Activated naive CD4-positive, alpha-beta T cell treated with anti-CD3 and anti-CD28 coated beads, Interleukin-2, amount 50 U/mL, for 72 hours (primary cell): ENCODE results near the gene ZDHHC17. TPM values are rescaled to one million over a fixed set of nuclear protein-coding genes. Genes with fewer than 3 reads are reported as not detected.

Experiments used
- ATAC-seq, 2 donors: fragments of 150-1000 bp; cut with Tn5 transposase; 2 replicates each; pipeline ENCODE4 v1.10.0; 2021; ENCODE audit warnings: mild to moderate bottlenecking in 2 of 2, moderate library complexity in 2 of 2
- DNase-seq, 2 donors: peaks; one replicate each; pipeline ENCODE4 v3.0.0; 2021 to 2022; ENCODE audit warnings: low spot score in 2 of 2
- H3K27ac Mint-ChIP-seq, 2 donors: one replicate each; pipeline ENCODE4 v1.8.0; 2022; ENCODE audit warnings: mild to moderate bottlenecking in 2 of 2, mixed read lengths in 2 of 2
- H3K36me3 Mint-ChIP-seq, 2 donors: one replicate each; pipeline ENCODE4 v1.8.0; 2022; ENCODE audit warnings: mixed read lengths in 2 of 2
- H3K9me3 Mint-ChIP-seq, 2 donors: one replicate each; pipeline ENCODE4 v1.8.0; 2022; ENCODE audit warnings: mixed read lengths in 2 of 2
- total RNA-seq, 2 donors: library from RNA; stranded (reverse); gene quantifications; one replicate each; pipeline ENCODE4 v1.2.3, GENCODE V29; 2022

The ZDHHC17 gene
- total RNA-seq, 2 donors from 2014 or later: 33.8 to 42.4 TPM

DNA sequence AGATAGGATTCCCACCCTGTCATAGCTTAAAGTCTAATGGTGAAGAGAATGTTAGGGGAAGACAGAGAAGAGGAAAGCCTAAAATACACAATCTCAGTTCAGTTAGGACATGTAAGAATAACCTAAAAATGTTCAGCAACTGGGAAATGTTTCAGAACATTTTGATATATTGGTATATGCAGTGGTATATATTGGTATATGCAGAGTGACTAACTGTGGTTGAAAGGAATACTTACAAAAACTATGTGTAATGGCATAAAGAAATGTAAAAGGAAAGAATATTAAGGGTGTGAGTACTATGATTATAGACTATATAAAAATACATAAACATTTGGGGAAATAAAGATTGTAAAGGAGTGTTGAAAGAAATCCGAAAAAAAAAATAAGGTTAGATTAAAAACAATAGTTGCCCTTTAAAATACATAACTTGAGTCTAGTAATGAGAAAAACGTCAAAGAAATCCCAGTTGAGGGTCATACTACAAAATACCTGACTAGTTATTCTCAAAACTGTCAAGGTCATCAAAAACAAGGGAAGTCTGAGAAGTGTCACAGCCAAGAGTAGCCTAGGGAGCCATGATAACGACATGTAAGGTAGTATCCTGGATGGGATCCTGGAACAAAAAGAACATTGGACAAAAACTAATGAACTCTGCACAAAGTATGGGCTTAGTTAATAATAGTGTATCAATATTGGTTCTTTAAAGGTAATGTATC lies 25.6 kb downstream of the ZDHHC17 start:
- Mint-ChIP-seq H3K9me3 (peaks cover 9 to 11% of the 10 kb centered on the region in 2 donors), H3K27ac (no peak overlapping the region), H3K36me3 (peaks cover 0 to 14% of the 10 kb centered on the region in 2 donors)
- DNase-seq: no peak
- no peak for ATAC-seq

DNA sequence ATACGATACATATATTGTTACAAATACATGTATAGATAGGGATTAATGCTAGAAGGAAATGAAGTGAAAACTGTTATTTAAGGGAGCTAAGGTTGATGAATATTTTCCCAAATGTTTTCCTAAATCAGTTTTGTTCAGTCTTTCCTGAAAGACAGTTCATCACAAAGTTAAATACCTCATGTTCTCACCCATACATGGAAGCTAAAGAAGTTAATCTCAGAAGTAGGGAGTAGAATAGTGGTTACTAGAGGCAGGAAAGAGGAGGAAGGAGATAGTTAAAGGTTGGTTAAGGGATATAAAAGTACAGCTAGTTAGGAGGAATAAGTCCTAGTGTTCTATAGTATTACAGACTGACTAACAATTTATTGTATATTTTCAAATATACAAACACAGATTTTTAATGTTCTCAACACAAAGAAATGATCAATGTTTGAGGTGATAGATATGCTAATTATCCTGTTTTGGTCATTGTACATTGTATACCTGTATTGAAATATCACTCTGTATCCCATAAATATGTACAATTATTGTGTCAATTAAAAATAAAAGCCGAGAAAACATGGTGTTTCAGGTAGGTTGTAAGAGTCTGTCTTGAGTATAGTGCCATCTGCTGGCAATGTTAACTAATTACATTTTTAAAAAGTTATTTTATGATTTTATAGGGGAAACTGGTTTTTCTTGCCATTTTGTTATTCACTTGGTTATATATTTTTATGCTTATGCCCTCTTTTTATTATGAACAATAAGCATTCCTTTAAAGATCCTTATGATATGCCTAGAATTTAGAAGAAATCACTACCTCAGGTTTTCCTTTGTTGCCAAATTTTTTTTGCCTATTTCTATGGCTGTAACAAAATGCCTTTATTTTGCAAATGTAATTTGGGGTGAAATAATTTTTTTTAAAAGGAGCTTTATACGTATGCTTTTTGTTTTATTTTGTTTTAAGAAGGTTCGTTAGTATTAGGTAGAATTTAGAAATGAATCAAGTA lies 26.9 kb downstream of the ZDHHC17 start:
- ATAC-seq (no peak), DNase-seq (no peak)
- H3K36me3 Mint-ChIP-seq: peaks cover 0 to 8% of the 10 kb centered on the region in 2 donors
- H3K9me3 Mint-ChIP-seq: peaks cover 4 to 6% of the 10 kb centered on the region in 2 donors
- H3K27ac Mint-ChIP-seq: no peak overlapping the region

DNA sequence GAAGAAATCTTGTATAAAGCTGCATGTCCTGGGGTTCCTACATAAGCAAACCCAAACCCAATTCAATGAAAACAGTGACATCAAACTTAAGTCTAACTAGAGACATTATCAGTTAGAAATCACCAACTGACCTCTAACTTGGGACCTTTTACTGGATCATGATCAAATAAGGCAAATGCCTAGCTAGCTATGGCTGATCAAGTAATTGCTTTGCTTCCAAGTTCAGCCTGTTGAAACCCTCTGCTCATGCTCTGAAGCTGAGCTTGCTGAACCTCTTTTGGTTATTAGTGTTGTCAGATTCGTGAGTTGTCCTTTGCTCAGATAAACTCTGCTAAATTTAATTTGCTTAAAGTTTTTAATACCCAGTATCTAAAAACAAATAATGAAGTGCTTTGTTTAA lies 28.9 kb downstream of the ZDHHC17 start:
- Mint-ChIP-seq H3K36me3 (no peaks in the 10 kb centered on the region), H3K9me3 (no peaks in the 10 kb centered on the region)
- ATAC-seq: no peak

GRCh38 chr12:76798864-76799263 lies 34.9 kb downstream of the ZDHHC17 start:
- peaks cover 10 to 11% of the 10 kb centered on the region in 2 donors for H3K36me3 Mint-ChIP-seq
- no peak for ATAC-seq
- DNase-seq: no peak
- H3K27ac Mint-ChIP-seq: no peak overlapping the region
- H3K9me3 Mint-ChIP-seq: peaks cover 0 to 8% of the 10 kb centered on the region in 2 donors

More for the DNA sequence above, 28.9 kb downstream of the ZDHHC17 start:
- H3K27ac Mint-ChIP-seq: no peak overlapping the region
- DNase-seq: no peak

DNA sequence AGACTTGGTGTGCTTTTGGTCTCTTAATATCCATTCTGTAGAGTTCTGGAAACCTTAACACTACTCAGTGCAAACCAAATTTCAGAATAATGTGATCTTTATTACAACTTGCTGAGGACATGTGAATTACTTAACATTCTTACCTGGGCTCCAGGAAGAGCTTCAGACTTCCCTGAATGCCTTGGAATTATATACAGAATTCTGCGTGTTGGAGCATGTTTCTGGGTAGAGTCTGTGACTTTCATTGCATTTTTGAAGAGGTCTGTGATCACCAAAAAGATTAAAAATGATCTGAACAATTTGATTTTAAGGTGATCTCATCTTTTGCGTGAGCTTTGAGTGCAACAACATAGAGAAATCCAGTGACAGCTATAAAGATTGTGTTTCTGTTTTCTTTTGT lies 35.4 kb downstream of the ZDHHC17 start:
- peaks cover 0 to 8% of the 10 kb centered on the region in 2 donors for H3K9me3 Mint-ChIP-seq
- H3K27ac Mint-ChIP-seq: no peak overlapping the region
- no peak for ATAC-seq
- peaks cover 10 to 11% of the 10 kb centered on the region in 2 donors for H3K36me3 Mint-ChIP-seq
- no peak for DNase-seq

DNA sequence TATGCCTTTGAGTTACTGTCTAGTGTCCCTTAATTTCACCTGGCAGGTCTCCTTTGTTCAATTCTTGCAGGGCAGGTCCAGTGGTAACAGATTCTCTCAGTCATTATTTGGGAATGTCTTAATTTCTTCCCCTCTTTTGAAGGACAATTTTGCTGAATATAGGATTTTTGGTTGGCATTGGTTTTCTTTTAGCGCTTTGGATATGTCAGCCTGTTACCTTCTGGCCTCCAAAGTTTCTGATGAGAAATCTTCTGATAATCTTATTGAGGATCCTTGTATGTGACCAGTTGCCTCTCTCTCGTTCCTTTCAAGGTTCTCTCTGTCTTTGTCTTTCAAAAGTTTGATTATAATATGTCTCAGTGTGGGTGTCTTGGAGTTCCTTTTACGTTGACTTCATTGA lies 38.1 kb downstream of the ZDHHC17 start:
- no peak for DNase-seq
- ATAC-seq: no peak
- Mint-ChIP-seq H3K36me3 (peaks cover 10 to 11% of the 10 kb centered on the region in 2 donors), H3K9me3 (peaks cover 0 to 8% of the 10 kb centered on the region in 2 donors), H3K27ac (no peak overlapping the region)

GRCh38 chr12:76804435-76804976 lies 40.6 kb downstream of the ZDHHC17 start:
- peaks cover 0 to 8% of the 10 kb centered on the region in 2 donors for H3K9me3 Mint-ChIP-seq
- H3K27ac Mint-ChIP-seq: no peak overlapping the region
- H3K36me3 Mint-ChIP-seq: peaks cover 10 to 11% of the 10 kb centered on the region in 2 donors
- ATAC-seq (no peak), DNase-seq (no peak)

- ATAC-seq (no peak), DNase-seq (no peak)
- Mint-ChIP-seq H3K9me3 (no peaks in the 10 kb centered on the region), H3K36me3 (peaks cover 0 to 5% of the 10 kb centered on the region in 2 donors), H3K27ac (no peak overlapping the region)
Observed at GRCh38 chr12:76810671-76811419, 46.9 kb downstream of the ZDHHC17 start.

DNA sequence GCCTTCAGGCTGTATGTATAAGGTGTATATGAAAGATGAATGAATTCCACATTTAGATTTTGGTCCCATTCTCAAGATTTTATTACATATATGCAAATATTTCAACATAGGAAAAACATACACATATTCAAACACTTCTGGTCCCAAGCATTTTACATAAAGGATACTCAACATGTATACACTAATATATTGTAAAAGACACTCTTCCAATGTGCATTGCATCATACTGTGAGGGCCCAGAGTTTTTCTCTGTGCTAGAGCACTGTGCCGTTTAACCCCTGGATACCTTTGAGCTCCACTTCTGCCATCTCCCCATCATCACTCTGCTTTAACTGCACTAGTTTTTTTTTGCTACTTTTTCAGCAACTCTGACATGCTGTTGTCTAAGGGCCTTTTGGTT lies 48.1 kb downstream of the ZDHHC17 start:
- ATAC-seq (no peak), DNase-seq (no peak)
- H3K36me3 Mint-ChIP-seq: peaks cover 0 to 5% of the 10 kb centered on the region in 2 donors
- H3K27ac Mint-ChIP-seq: no peak overlapping the region
- H3K9me3 Mint-ChIP-seq: no peaks in the 10 kb centered on the region

GRCh38 chr12:76813265-76813664 lies 49.4 kb downstream of the ZDHHC17 start:
- no peak overlapping the region for H3K27ac Mint-ChIP-seq
- no peaks in the 10 kb centered on the region for H3K9me3 Mint-ChIP-seq
- peaks cover 0 to 5% of the 10 kb centered on the region in 2 donors for H3K36me3 Mint-ChIP-seq
- ATAC-seq (no peak), DNase-seq (no peak)

GRCh38 chr12:76813972-76814371 lies 50.1 kb downstream of the ZDHHC17 start:
- H3K9me3 Mint-ChIP-seq: no peaks in the 10 kb centered on the region
- no peak overlapping the region for H3K27ac Mint-ChIP-seq
- peaks cover 0 to 5% of the 10 kb centered on the region in 2 donors for H3K36me3 Mint-ChIP-seq
- DNase-seq: no peak
- ATAC-seq: no peak

DNA sequence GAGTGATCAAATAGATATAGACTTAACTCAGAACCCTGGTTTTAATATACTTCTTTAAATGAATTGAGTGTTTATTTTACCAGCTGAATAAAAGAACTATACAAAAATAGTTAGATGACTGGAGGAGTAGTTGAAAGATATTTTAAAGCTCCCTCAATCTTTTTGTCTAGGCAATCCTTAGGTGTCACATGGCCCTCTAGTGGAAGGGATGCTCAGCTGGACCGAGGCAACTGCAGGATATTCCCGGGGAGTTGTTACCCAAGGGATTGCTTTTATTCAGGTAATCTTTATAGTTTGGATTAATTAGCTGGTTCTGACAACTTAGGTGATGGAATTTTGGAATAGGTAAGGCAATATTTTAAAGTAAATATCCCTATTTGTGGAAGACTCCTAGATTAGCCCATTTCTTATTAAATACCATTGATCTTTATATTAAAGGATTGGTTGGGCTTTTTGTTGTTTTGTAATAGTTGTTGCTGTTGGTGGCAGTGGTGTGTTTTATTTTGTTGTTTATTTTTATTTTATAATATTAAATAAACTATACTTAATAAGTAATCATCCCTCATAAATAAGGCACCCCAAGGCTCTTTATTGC lies 57.1 kb downstream of the ZDHHC17 start:
- H3K27ac Mint-ChIP-seq: no peak overlapping the region
- DNase-seq (no peak), ATAC-seq (no peak)
- no peaks in the 10 kb centered on the region for H3K36me3 Mint-ChIP-seq
- H3K9me3 Mint-ChIP-seq: no peaks in the 10 kb centered on the region

- H3K27ac Mint-ChIP-seq: no peak overlapping the region
- no peak for ATAC-seq
- no peak for DNase-seq
- no peaks in the 10 kb centered on the region for H3K9me3 Mint-ChIP-seq
- peaks cover 9 to 13% of the 10 kb centered on the region in 2 donors for H3K36me3 Mint-ChIP-seq
Observed at GRCh38 chr12:76830436-76830835, 66.5 kb downstream of the ZDHHC17 start.

DNA sequence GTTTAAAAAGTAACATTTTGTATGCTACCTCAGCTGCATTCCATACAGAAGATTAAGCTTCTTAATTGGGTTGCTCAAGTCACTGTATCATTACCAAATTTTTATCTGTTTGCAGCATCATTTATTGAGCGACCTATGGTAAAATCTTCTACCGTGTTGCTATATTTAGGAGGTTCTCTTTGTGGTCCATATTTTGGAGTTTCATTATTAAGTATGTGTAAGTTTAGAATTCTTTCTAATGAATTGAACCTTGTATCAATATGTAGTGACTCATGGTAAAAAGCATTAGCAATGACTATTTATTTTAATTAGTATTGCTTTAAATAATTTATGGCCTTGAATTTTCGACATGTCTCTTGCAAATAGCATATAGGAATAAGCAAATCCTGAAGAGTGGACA lies 72.7 kb downstream of the ZDHHC17 start:
- no peak overlapping the region for H3K27ac Mint-ChIP-seq
- no peak for ATAC-seq
- no peak for DNase-seq
- H3K9me3 Mint-ChIP-seq: no peaks in the 10 kb centered on the region
- H3K36me3 Mint-ChIP-seq: peaks cover 0 to 4% of the 10 kb centered on the region in 2 donors

GRCh38 chr12:76847260-76847659 lies 83.3 kb downstream of the ZDHHC17 start:
- ATAC-seq (no peak), DNase-seq (no peak)
- Mint-ChIP-seq H3K9me3 (no peaks in the 10 kb centered on the region), H3K36me3 (peaks cover 0 to 15% of the 10 kb centered on the region in 2 donors), H3K27ac (no peak overlapping the region)

DNA sequence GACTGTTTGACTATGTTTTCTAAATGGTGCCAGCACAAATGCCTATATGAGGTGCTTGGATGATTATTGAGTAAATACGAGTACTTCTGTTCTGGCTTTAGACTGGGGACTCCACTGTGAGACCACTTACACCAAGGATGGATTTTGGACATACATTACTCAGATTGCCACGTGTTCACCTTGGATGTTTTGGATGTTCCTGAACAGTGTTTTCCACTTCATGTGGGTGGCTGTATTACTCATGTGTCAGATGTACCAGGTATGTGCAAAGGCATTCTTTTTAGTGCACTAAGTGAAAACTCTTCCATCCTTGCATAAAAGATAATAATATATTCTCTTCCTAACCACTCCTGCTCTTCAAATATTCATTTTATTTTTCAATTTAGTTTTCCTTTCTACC lies 84.2 kb downstream of the ZDHHC17 start:
- Mint-ChIP-seq H3K36me3 (peaks cover 0 to 15% of the 10 kb centered on the region in 2 donors), H3K27ac (no peak overlapping the region), H3K9me3 (no peaks in the 10 kb centered on the region)
- ATAC-seq: no peak
- no peak for DNase-seq
